GM12878 (cell line): ENCODE results near the gene CARD11. TPM values are rescaled to one million over a fixed set of nuclear protein-coding genes. Genes with fewer than 3 reads are reported as not detected.
A peak's percentile ranks its signal among the peaks of the same experiment; 100 is the strongest.

Experiments
- ATAC-seq: fragments of 200-7000 bp; cut with Tn5 transposase; 3 replicates; pipeline ENCODE4 v1.9.1; 2020; ENCODE audit warnings: mild to moderate bottlenecking, moderate library complexity
- BruUV-seq: library from RNA; stranded (reverse); fragments of 400-500 nt; replicated peaks from 2 replicates; lab custom pipeline; 2021; lab: Mats Ljungman, UMichigan
- CTCF ChIA-PET: fragments of 300-600 bp; sonication (Branson Sonifier 250); formaldehyde crosslinking; extraction: SDS; loops from one replicate; lab custom pipeline; 2021; ENCODE audit warnings: inconsistent platforms; lab: Yijun Ruan, JAX
- POLR2A ChIA-PET: fragments of 350-600 bp; formaldehyde crosslinking; extraction: SDS; loops from one replicate; lab custom pipeline; 2021; ENCODE audit warnings: inconsistent platforms; lab: Charles Lee
- RAD21 ChIA-PET: fragments of 300-600 bp; sonication (Branson Sonifier 250); formaldehyde crosslinking; loops from one replicate; lab custom pipeline; 2023; ENCODE audit warnings: antibody characterized with exemption; ENCODE audit not compliant: unreplicated experiment; lab: Charles Lee
- SMC1A ChIA-PET: fragments of 300-600 bp; sonication (Branson Sonifier 250); formaldehyde crosslinking; loops from one replicate; lab custom pipeline; 2023; ENCODE audit not compliant: unreplicated experiment, uncharacterized antibody; lab: Charles Lee
- DNase-seq: peaks from one replicate; pipeline ENCODE4 v3.0.0-alpha.2; 2011; ENCODE audit warnings: low read depth, low spot score
- FAIRE-seq: peaks from 3 replicates; lab custom pipeline; 2011; peaks lifted over from hg19 to GRCh38; lab: Jason Lieb, UNC
- H2AFZ ChIP-seq: 2 replicates; pipeline ENCODE4 v1.6.0; 2011; ENCODE audit warnings: low read depth, low read length, control low read depth; ENCODE audit not compliant: control insufficient read depth
- H3K27ac ChIP-seq: 2 replicates; pipeline ENCODE4 v1.5.1; 2011; ENCODE audit warnings: control low read depth; ENCODE audit not compliant: control insufficient read depth, insufficient read depth
- H3K27me3 ChIP-seq, 2 experiments: replicated peaks in 1 of 2; 2 replicates each; pipeline versions ENCODE4 v1.6.0 to v1.6.1; 2011; ENCODE audit warnings: low read length in 1 of 2; ENCODE audit not compliant: control insufficient read depth in 2 of 2, insufficient read depth in 2 of 2
- H3K36me3 ChIP-seq, 2 experiments: 2 replicates each; pipeline ENCODE4 v1.5.1; 2011; ENCODE audit warnings: low read length in 1 of 2; ENCODE audit not compliant: control insufficient read depth in 2 of 2, insufficient read depth in 2 of 2
- H3K4me1 ChIP-seq: 2 replicates; pipeline ENCODE4 v1.6.1; 2011; ENCODE audit warnings: mild to moderate bottlenecking, low read length, moderate library complexity, mixed read lengths; ENCODE audit not compliant: control insufficient read depth, insufficient read depth
- H3K4me2 ChIP-seq: 2 replicates; pipeline ENCODE4 v1.6.0; 2011; ENCODE audit warnings: control low read depth; ENCODE audit not compliant: control insufficient read depth, insufficient read depth
- H3K4me3 ChIP-seq: fragments of 200-600 bp; sonication (generic); 2 replicates; pipeline ENCODE4 v1.5.1; 2016
- H3K79me2 ChIP-seq: 2 replicates; pipeline ENCODE4 v1.6.0; 2011; ENCODE audit warnings: low read length; ENCODE audit not compliant: control insufficient read depth, insufficient read depth
- H3K9ac ChIP-seq: 2 replicates; pipeline ENCODE4 v1.8.0; 2011; ENCODE audit warnings: low read length, control low read depth, mixed read lengths; ENCODE audit not compliant: control insufficient read depth, insufficient read depth
- H3K9me3 ChIP-seq: replicated peaks from 3 replicates; pipeline ENCODE4 v1.5.1; 2011; ENCODE audit warnings: mild to moderate bottlenecking, low read length; ENCODE audit not compliant: control insufficient read depth, insufficient read depth
- H4K20me1 ChIP-seq: 2 replicates; pipeline ENCODE4 v1.6.0; 2011; ENCODE audit not compliant: control insufficient read depth, insufficient read depth
- CHD1 ChIP-seq: IDR thresholded peaks from 2 replicates; pipeline ENCODE4 v1.6.1; 2012; ENCODE audit warnings: low read depth, low read length, improper control_type of control experiment
- EGR1 ChIP-seq, 2 experiments: IDR thresholded peaks; 1 replicate in 1 of 2; 2 replicates in 1 of 2; pipeline ENCODE4 v1.6.1; 2011 to 2012; ENCODE audit warnings: low read depth in 2 of 2, low read length in 2 of 2, borderline replicate concordance in 1 of 2, mild to moderate bottlenecking in 1 of 2, moderate library complexity in 1 of 2
- IRF4 ChIP-seq: IDR thresholded peaks from 2 replicates; pipeline ENCODE4 v1.6.1; 2011; ENCODE audit warnings: low read depth, low read length
- JUNB ChIP-seq: IDR thresholded peaks from 2 replicates; pipeline ENCODE4 v1.6.1; 2016; ENCODE audit warnings: antibody characterized with exemption, mild to moderate bottlenecking
- MYC ChIP-seq: IDR thresholded peaks from 2 replicates; pipeline ENCODE4 v1.6.1; 2011; ENCODE audit warnings: mild to moderate bottlenecking, low read length, moderate library complexity, inconsistent platforms; ENCODE audit not compliant: insufficient read depth, insufficient replicate concordance, insufficient read length, severe bottlenecking
- NR2F1 ChIP-seq: fragments of 450-650 bp; conservative IDR thresholded peaks from 2 replicates; pipeline ENCODE4 v1.6.1; 2017; ENCODE audit warnings: mild to moderate bottlenecking
- POLR2AphosphoS2 ChIP-seq: IDR thresholded peaks from 2 replicates; pipeline ENCODE4 v1.6.1; 2011; ENCODE audit warnings: low read depth, mild to moderate bottlenecking, low read length, improper control_type of control experiment, moderate library complexity
- SP1 ChIP-seq: IDR thresholded peaks from one replicate; pipeline ENCODE4 v1.6.1; 2011; ENCODE audit warnings: low read depth, low read length
- SPI1 ChIP-seq: IDR thresholded peaks from 2 replicates; pipeline ENCODE4 v1.6.1; 2011; ENCODE audit warnings: low read depth, mild to moderate bottlenecking, low read length, moderate library complexity, borderline replicate concordance; ENCODE audit not compliant: insufficient read depth
- SREBF1 ChIP-seq: IDR thresholded peaks from 2 replicates; pipeline ENCODE4 v1.6.1; 2012; ENCODE audit warnings: mild to moderate bottlenecking, low read length
- STAT3 ChIP-seq: IDR thresholded peaks from 2 replicates; pipeline ENCODE4 v1.6.1; 2011; ENCODE audit warnings: low read depth, low read length, improper control_type of control experiment
- TCF3 ChIP-seq: IDR thresholded peaks from 2 replicates; pipeline ENCODE4 v1.6.1; 2012; ENCODE audit warnings: low read depth, mild to moderate bottlenecking, low read length, borderline replicate concordance; ENCODE audit not compliant: insufficient read depth
- WGBS: methylation state at CpG from one replicate; pipeline ENCODE4 v1.1.6; 2016; ENCODE audit warnings: low lambda C conversion rate; ENCODE audit not compliant: insufficient replicate concordance, insufficient coverage; ENCODE audit errors: missing lambda C conversion rate; 5-methylcytosine and 5-hydroxymethylcytosine counted together
- in situ Hi-C: fragments of 300-500 bp; cut with MboI; formaldehyde crosslinking; loops from 9 replicates; pipeline ENCODE4 v1.14.3; 2018; ENCODE audit warnings: mixed read lengths
- intact Hi-C: fragments of 100-400 bp; cut with micrococcal nuclease; formaldehyde crosslinking; loops from one replicate; pipeline ENCODE4 v1.14.2; 2022; ENCODE audit not compliant: unreplicated experiment
- polyA plus RNA-seq, 11 experiments: library from polyadenylated mRNA; depleted of rRNA in 4 of 11; unstranded in 6 of 11; stranded (reverse) in 5 of 11; fragments of >200 nt; fragmentation: Nextera tagmentation in 4 of 11; fragmentation: Illumina TruSeq in 1 of 11; extraction: Ambion mirVana in 4 of 11; extraction: Trizol in 1 of 11; gene quantifications; 1 replicate in 1 of 11; 2 replicates in 10 of 11; pipeline versions ENCODE4 v1.2.1 to v1.2.3, GENCODE V29; 2011 to 2016; ENCODE audit warnings: inconsistent platforms in 2 of 11, missing spikeins in 2 of 11, low read depth in 1 of 11
- total RNA-seq, 4 experiments: library from RNA; depleted of rRNA in 3 of 4; stranded (reverse); fragments of >200 nt in 3 of 4; fragmentation: Illumina TruSeq in 1 of 4; extraction: Trizol in 1 of 4; gene quantifications; 2 replicates each; pipeline versions ENCODE4 v1.2.1 to v1.2.3, GENCODE V29; 2013 to 2021
- TF ChIP-seq, protein P1 (sequence below): fragments of 450-650 bp; IDR thresholded peaks from 2 replicates; pipeline ENCODE4 v1.6.1; 2017; ENCODE audit warnings: low read depth, mild to moderate bottlenecking, moderate library complexity

The CARD11 gene
- total and polyA plus RNA-seq, 10 of the 15 experiments (the other 5 are each of a cell fraction or from before 2014, with no cell fraction given): 0.27 to 72.0 (median 28.4) TPM

DNA sequence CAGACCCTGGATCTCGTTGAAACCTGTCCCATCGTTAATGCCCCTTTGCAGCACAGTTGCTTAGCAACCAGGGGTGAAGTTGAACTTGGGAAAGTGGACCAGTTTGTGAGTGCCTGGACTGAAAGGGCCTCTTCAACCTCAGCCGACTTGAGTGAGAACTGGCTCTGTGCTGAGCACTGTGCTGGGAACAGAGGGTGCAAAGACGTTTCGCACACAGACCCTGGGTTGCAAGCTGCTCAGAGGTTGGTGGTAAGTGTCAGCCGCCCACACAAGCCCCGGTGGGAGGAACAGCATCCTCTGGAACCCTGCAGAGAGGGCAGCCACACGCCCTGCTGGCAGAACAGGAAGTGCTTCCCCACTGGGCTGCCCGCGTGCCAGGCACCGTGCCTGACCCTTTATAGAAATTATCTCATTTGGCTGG lies 89.2 kb downstream of the CARD11 start:
- SMC1A ChIA-PET: interaction anchor here (1.3 kb wide), 1 partner anchor 88 kb away, joined by 4 read pairs; no protein-coding TSS in a partner anchor
- 80% methylated on average over 11 of the region's 11 CpGs for WGBS
- Histone ChIP-seq H3K9me3 (peaks cover 4% of the 10 kb centered on the region), H3K27ac (no peak overlapping the region), H2AFZ (no peak overlapping the region), H3K4me2 (no peak overlapping the region), H3K9ac (no peak overlapping the region), H3K79me2 (no peaks in the 10 kb centered on the region), H3K4me1 (peaks cover 4% of the 10 kb centered on the region; the same call in 1 of the 2 replicates), H3K27me3 (no peaks in the 10 kb centered on the region), H3K36me3 (peaks cover 9 to 31% of the 10 kb centered on the region in 2 experiments; a peak in 3 of 4 replicates), H4K20me1 (no peaks in the 10 kb centered on the region), H3K4me3 (no peak overlapping the region)
- RAD21 ChIA-PET: no interaction called here
- FAIRE-seq: no peak
- CTCF ChIA-PET: no interaction called here
- in situ Hi-C loops: no loop called here
- BruUV-seq: no TSS peak
- POLR2A ChIA-PET: no interaction called here
- TF ChIP-seq SPI1: peak; percentile 11; the same call in 1 of the 2 replicates
- no peak for TF ChIP-seq JUNB
- ATAC-seq: no peak
- intact Hi-C loops: no loop called here
- DNase-seq: no peak

DNA sequence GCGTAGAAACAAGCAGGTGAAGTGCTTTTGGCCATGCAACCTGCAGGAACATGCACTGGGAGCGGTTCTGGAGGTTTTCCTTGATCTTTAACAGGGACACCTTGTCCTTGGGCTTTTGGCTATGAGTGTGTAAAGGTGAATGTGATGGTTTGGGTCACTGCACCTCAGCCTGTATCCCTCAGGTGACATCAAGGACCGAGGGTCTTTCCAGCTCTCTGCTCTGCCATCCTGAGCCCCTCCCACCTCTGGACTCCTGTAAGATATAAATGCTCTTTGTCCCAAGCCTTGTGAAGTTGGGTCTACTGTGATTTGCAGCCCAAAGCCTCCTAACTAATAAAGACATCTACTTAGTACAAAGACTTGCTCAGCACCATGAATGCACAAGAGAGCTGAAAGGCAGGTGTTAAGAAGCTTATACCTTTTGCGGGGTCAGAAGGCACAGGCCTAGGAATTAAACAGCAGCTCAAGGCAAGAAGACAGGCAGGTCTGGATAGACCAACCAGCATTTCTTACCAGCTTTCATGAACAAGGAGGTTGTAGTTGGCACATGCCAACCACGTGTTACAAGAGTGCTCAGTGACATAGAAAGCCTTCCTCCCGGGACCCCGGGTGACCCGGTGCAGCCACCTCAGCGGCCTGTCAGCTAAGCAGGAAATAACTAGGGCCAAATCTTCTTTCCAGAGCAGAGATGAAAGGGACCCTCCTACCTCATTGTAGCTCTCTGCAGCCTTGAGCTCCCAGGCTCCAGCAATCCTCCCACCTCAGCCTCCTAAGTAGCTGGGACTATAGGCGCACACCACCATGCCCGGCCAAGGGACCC lies 89.9 kb downstream of the CARD11 start:
- WGBS: 81% methylated on average over 11 of the region's 11 CpGs
- ChIA-PET POLR2A (no interaction called here), CTCF (no interaction called here), RAD21 (no interaction called here), SMC1A (interaction anchor here (0.6 to 1.3 kb wide), 2 partner anchors 68 to 88 kb away, joined by 3 to 4 read pairs; no protein-coding TSS in a partner anchor)
- TF ChIP-seq, protein P1, sequence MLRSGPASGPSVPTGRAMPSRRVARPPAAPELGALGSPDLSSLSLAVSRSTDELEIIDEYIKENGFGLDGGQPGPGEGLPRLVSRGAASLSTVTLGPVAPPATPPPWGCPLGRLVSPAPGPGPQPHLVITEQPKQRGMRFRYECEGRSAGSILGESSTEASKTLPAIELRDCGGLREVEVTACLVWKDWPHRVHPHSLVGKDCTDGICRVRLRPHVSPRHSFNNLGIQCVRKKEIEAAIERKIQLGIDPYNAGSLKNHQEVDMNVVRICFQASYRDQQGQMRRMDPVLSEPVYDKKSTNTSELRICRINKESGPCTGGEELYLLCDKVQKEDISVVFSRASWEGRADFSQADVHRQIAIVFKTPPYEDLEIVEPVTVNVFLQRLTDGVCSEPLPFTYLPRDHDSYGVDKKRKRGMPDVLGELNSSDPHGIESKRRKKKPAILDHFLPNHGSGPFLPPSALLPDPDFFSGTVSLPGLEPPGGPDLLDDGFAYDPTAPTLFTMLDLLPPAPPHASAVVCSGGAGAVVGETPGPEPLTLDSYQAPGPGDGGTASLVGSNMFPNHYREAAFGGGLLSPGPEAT: no peak
- TF ChIP-seq EGR1 (IDR thresholded peaks at IDR 0.05; ENCODE audit: borderline replicate concordance in 1 of 2, low read depth in 2 of 2, low read length in 2 of 2) (no peak), TCF3 (no peak), IRF4 (no peak), STAT3 (no peak), CHD1 (no peak), MYC (no peak), NR2F1 (no peak), POLR2AphosphoS2 (no peak), SREBF1 (no peak), SP1 (no peak)
- BruUV-seq: no TSS peak
- ATAC-seq: no peak
- no peak for FAIRE-seq
- Histone ChIP-seq H3K4me1 (peaks cover 4% of the 10 kb centered on the region; the same call in 1 of the 2 replicates), H3K9me3 (peaks cover 4% of the 10 kb centered on the region), H3K36me3 (peaks cover 9 to 31% of the 10 kb centered on the region in 2 experiments; a peak in 3 of 4 replicates), H2AFZ (no peak overlapping the region), H4K20me1 (no peaks in the 10 kb centered on the region), H3K9ac (no peak overlapping the region), H3K27me3 (no peaks in the 10 kb centered on the region), H3K79me2 (no peaks in the 10 kb centered on the region), H3K4me3 (no peak overlapping the region), H3K4me2 (no peak overlapping the region), H3K27ac (no peak overlapping the region)
- no peak for DNase-seq
- in situ Hi-C loops (no loop called here), intact Hi-C loops (no loop called here)
